Activated naive CD4-positive, alpha-beta T cell treated with anti-CD3 and anti-CD28 coated beads, Interleukin-2, amount 50 U/mL, for 24 hours (primary cell): ENCODE measurements around the gene TMEM145.
"Not testable (repeated sequence)": the region's sequence is repeated elsewhere in the genome, so short reads cannot be mapped to it uniquely, and the experiment has no call there.

Source experiments
- H3K27ac Mint-ChIP-seq: one replicate; pipeline ENCODE4 v1.8.0; 2021; ENCODE audit warnings: mild to moderate bottlenecking, mixed read lengths
- H3K27me3 Mint-ChIP-seq: one replicate; pipeline ENCODE4 v1.8.0; 2021; ENCODE audit warnings: mixed read lengths
- H3K36me3 Mint-ChIP-seq: one replicate; pipeline ENCODE4 v1.8.0; 2021; ENCODE audit warnings: mixed read lengths
- H3K4me1 Mint-ChIP-seq: one replicate; pipeline ENCODE4 v1.8.0; 2021; ENCODE audit warnings: mixed read lengths
- H3K4me3 Mint-ChIP-seq: one replicate; pipeline ENCODE4 v1.8.0; 2021; ENCODE audit warnings: mild to moderate bottlenecking, mixed read lengths
- H3K9me3 Mint-ChIP-seq: one replicate; pipeline ENCODE4 v1.8.0; 2021; ENCODE audit warnings: mixed read lengths

TMEM145 gene

DNA sequence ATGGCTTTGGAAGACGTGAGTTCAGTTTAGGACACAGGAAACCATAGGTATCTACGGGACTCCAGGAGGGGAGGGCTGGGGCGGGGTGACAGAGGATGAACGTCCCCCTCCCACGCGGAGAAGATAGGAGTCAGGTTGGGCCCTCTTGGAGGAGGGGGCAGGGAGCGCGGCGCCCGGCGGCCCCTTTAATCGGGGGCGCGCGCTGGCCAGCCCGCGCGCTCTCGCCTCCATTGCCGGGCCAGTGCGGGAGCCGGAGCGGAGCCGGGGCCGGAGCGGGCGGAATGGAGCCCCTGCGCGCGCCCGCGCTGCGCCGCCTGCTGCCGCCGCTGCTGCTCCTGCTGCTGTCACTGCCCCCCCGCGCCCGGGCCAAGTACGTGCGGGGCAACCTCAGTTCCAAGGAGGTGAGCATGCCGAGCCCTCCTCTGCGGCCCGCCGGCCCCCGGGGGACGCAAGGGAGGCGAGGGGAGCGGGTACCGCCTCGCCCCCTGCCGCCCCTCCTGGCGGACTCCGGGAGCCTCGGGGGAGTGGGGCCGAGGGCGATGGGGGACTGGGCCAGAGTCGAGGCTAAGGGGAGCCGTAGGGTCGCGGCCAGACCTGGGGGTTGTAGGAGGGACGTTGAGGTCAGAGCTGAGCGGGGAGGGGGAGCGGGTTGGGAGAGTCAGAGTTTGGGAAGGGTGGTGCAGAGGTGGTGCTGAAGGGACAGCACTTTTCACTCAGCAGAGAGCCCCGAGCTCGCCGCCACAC, at the start of gene TMEM145:
TSS of gene TMEM145 (plus strand) at position 214 of the 744 bp plus-strand sequence. CDS start at position 282, 68 bp downstream.
- no peaks in the 10 kb centered on the region for H3K9me3 Mint-ChIP-seq
- peak within 1 kb of the TSS; percentile 73 for H3K4me3 Mint-ChIP-seq
- no peaks in the 10 kb centered on the region for H3K36me3 Mint-ChIP-seq
- H3K27me3 Mint-ChIP-seq = peaks cover 20% of the 10 kb centered on the region
- peak within 1 kb of the TSS; percentile 46 for H3K27ac Mint-ChIP-seq
- H3K4me1 Mint-ChIP-seq = peaks cover 11% of the 10 kb centered on the region

DNA sequence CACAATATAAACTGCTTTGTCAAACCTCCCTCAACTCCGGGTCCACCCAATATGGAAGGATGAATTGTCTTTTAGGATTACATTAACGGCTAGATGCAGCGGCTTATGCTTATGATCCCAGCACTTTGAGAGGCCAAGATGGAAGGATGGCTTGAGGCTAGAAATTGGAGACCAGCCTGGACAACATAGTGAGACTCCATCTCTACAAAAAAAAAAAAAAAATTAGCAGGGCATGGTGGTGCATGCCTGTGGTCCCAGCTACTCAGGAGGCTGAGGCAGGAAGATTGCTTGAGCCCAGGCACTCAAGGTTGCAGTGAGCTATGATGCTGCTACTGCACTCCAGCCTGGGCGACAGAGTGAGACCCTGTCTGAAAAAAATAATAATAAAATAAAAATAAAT, 47.0 kb upstream of the TMEM145 start:
- not testable (repeated sequence) for H3K9me3 Mint-ChIP-seq, H3K4me3 Mint-ChIP-seq, H3K36me3 Mint-ChIP-seq, H3K27ac Mint-ChIP-seq, H3K27me3 Mint-ChIP-seq
- peaks cover 23% of the 10 kb centered on the region for H3K4me1 Mint-ChIP-seq

DNA sequence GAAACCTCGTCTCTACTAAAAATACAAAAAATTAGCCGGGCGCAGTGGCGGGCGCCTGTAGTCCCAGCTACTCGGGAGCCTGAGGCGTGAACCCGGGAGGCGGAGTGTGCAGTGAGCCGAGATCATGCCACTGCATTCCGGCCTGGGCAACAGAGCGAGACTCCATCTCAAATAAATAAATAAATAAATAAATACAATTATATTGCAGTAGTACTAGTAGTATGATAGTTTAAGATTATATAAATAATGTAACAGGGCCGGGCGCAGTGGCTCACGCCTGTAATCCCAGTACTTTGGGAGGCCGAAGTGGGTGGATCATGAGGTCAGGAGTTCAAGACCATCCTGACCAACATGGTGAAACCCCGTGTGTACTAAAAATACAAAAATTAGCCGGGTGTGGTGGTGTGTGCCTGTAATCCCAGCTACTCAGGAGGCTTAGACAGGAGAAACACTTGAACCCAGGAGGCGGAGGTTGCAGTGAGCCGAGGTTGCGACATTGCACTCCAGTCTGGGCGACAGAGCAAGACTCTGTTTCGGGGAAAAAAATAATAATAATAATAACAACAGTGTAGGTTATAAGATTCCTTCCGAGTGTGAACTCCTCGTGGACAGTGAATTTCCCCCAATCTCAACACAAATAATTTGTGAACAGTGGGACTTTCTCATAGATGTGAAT, 46.0 kb upstream of the TMEM145 start:
- H3K4me3 Mint-ChIP-seq, H3K9me3 Mint-ChIP-seq: not testable (repeated sequence)
- peaks cover 29% of the 10 kb centered on the region for H3K4me1 Mint-ChIP-seq

DNA sequence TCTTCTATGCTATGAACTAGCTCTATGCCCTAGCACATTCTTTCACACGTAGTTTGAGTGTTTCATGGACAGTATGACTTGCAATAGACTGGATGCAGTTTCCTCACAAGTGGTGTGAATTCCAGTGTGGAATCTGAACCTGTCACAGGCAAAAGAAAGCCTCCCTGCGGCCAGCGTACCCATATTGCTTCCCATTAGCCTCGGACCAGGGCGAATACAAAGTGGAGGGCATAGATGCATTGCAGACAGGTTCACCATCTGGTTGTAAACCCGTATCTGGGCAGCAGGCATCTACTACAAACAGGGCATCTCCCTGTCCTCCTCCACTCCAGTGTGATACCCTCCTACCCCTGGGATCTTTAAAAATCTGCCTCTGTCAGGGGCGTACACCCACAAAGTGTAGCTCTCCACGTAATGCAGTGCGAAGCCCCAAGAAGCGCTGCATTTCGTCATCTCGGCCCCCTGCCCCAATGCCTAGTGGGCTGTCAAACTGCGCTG, 45.4 kb upstream of the TMEM145 start:
- H3K27ac Mint-ChIP-seq = no peak overlapping the region
- H3K9me3 Mint-ChIP-seq = no peaks in the 10 kb centered on the region
- H3K27me3 Mint-ChIP-seq = no peaks in the 10 kb centered on the region
- H3K4me1 Mint-ChIP-seq = peaks cover 29% of the 10 kb centered on the region
- H3K4me3 Mint-ChIP-seq = no peak overlapping the region
- no peaks in the 10 kb centered on the region for H3K36me3 Mint-ChIP-seq

More for the DNA sequence above, 46.0 kb upstream of the TMEM145 start:
- H3K27ac Mint-ChIP-seq, H3K36me3 Mint-ChIP-seq, H3K27me3 Mint-ChIP-seq: not testable (repeated sequence)

DNA sequence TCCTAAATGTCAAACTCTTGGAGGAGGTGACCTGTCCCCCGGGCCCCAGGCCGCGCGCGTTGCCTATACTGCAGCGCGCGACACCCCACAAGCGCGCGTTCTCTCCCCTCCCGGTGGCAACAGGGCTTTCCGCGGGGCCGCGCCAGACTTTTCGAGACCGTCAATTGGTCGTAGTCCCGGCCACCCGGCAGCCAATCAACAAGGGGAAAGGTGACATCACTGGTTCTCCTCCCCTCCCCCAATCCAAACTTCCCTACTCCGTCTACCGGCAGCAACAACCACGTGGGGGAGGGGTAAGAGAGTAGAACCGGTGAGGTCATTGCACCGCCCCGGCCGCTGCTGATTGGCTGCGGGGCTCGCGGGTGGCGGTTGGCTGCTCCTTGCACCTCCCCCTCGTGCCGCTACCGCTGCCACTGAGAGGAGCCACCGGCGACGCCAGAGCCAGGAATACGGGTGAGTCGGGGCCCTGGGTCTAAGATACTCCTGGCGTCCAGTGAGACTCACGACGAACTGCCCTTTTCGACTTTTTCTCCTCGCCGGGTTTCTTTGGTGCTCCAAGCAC, 44.9 kb upstream of the TMEM145 start:
- Mint-ChIP-seq H3K27ac (no peak overlapping the region), H3K27me3 (no peaks in the 10 kb centered on the region), H3K36me3 (no peaks in the 10 kb centered on the region), H3K4me1 (peaks cover 32% of the 10 kb centered on the region), H3K4me3 (no peak overlapping the region), H3K9me3 (no peaks in the 10 kb centered on the region)

DNA sequence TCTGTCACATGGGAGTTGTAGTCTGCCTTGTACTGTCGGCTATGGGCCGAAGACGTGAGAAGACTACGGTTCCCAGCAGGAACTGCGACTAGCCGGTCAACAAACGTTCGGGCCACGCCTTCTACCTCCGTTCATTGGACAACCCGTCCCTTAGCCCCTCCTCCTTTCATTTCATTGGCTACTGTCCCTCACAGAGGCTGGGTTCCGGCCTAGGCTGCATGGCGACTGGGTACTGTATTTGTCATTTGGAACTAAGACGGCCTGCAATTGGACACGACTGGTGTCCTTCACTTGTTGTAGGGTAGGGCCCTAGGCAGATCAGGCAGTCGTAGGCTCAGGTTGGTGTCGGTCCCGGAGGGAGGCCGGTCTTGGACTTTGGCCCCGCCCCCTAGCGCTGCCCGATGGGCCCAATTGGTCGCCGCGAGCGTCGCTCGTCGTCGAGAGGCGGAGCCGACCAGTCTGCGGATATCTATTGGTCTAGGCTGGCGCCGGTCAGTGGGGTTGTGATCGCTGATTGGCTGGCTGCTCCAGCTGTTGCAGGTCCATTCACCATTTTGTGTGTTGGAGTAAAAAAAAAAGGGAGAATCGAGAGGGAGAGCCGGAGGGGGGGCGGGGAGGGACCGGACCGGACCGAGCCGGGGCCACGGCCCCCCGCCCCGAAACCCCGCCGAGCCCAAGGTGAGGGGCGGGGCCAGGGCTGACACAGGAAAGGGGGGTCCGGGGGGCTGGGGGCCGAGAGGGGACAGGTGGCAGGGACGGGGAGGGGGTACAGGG, 44.2 kb upstream of the TMEM145 start, which contains the start of gene CIC:
TSS of gene CIC (plus strand) at position 549 of the 774 bp plus-strand sequence. CDS start 2,532 bp downstream, outside the sequence.
- Mint-ChIP-seq H3K27me3 (no peaks in the 10 kb centered on the region), H3K4me3 (no peak within 1 kb of the TSS), H3K9me3 (no peaks in the 10 kb centered on the region), H3K4me1 (peaks cover 36% of the 10 kb centered on the region), H3K27ac (peak within 1 kb of the TSS; percentile 99), H3K36me3 (no peaks in the 10 kb centered on the region)

DNA sequence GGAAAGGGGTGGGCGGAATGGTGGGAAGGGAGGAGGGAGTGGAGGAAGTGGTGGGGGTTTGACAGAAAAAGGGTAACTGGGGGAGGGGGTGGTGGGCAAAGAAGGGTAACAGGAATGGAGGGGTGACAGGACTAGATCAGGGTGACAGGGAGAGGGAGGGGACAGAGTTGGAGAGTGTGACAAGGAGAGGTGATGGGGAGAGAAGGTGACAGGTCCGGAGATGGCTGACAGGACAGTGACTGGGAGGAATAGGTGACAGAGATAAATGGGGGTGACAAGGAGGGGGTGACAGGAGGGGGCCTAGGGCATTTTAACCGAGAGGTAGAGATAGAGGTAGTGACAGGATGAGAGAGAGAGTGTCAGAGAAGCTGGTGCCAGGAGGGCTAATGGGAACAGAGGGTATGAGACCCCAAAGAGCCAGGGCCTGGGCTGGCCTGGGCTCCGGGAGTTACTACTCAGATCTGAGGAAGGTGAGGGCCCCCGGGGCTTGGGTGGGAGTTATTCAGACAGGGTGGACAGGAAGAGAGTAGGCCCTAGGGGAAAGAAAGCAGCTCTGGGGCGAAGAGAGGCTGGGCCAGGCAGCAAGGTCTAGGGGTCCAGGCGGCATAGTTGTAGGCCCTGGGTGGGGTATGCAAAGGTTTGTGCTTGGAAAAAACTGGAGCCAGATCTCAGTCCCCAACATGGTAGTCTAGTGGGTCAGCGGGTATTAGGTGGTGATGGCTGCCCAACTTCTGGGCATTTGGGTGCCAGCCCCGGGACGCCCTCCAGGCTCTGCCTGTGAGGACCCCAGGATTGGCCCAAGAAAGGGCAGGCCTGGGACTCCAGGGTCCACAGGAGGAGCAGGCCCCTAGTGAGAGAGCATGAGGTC, 43.4 kb upstream of the TMEM145 start:
- Mint-ChIP-seq H3K4me3 (no peak overlapping the region), H3K36me3 (peaks cover 1% of the 10 kb centered on the region), H3K27me3 (no peaks in the 10 kb centered on the region), H3K27ac (peak overlapping the region; percentile 99), H3K4me1 (peaks cover 40% of the 10 kb centered on the region), H3K9me3 (no peaks in the 10 kb centered on the region)

DNA sequence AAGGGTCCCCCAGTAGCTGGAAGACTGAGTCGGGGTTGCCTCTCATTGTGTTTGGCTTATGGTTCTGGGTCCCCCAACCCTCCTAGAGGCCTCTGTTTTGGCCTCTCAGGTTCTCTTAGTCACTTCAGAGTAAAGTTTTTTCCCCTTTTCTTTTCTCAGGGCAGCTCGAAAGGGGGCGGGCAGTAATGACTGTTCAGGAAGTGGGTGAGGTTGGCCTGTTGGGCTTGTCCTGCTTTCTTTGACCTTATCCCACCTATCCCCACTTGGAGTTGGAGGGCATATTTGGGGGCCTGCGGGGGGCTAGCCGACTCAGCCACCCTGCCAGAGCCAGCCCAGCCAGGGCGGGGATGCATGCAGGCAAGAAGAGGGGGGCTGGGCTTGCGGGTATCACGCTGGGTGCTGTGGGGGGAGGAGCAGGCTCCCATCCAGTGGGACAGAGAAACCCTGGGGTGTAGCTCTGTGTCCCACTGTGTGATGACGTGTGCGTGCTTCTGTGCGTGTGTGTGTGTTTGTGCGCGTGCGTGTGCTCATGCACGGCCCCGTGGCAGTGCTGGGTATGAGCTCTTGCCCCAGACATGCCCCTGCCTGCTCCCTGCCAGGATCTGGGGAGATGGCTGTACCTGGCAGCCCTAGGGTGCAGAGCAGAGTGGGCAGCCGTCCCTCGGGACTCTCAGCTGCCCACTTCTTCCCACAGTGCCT, 42.6 kb upstream of the TMEM145 start:
- Mint-ChIP-seq H3K4me3 (no peak overlapping the region), H3K27me3 (no peaks in the 10 kb centered on the region), H3K36me3 (peaks cover 3% of the 10 kb centered on the region), H3K4me1 (peaks cover 46% of the 10 kb centered on the region), H3K27ac (peak overlapping the region; percentile 99), H3K9me3 (no peaks in the 10 kb centered on the region)

DNA sequence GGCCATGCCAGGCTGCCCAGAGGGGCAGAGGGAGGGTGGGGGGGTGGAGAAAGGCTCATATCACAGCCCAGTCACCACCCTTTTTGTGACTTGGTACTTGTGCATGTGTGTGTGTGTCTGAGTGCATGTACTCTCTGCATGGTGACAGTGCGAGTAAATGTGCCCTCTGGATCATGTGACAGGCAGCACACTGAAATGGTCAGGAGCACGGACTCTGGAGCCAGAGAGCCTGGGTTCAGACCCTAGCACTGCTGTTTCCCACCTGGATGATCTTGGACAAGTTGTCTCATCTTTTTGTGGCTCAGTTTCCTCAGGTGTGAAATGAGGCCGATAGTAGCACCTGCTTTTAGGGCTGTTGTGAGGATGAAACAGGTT, 42.1 kb upstream of the TMEM145 start:
- Mint-ChIP-seq H3K27me3 (no peaks in the 10 kb centered on the region), H3K4me3 (peak overlapping the region; percentile 53), H3K27ac (peak overlapping the region; percentile 87), H3K4me1 (peaks cover 49% of the 10 kb centered on the region), H3K36me3 (peaks cover 3% of the 10 kb centered on the region), H3K9me3 (no peaks in the 10 kb centered on the region)

DNA sequence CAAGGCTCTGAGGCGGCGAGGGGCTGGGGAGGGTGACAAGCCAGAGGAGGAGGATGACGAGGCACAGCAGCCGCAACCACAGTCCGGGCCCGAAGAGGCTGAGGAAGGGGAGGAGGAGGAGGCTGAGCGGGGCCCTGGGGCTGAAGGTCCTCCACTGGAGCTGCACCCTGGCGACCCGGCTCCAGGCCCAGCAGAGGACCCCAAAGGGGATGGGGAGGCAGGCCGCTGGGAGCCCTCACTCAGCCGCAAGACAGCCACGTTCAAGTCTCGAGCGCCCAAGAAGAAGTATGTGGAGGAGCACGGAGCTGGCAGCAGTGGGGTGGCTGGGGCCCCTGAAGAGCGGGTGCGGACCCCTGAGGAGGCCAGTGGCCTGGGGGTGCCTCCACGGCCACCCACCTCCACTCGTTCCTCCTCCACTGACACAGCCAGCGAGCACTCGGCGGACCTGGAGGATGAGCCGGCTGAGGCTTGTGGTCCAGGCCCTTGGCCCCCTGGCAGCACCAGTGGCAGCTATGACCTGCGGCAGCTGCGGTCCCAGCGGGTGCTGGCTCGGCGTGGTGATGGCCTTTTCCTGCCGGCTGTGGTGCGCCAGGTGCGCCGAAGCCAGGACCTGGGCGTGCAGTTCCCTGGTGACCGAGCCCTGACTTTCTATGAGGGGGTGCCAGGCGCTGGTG, 41.1 kb upstream of the TMEM145 start:
- Mint-ChIP-seq H3K4me1 (peaks cover 57% of the 10 kb centered on the region), H3K36me3 (peaks cover 3% of the 10 kb centered on the region), H3K4me3 (no peak overlapping the region), H3K9me3 (no peaks in the 10 kb centered on the region), H3K27ac (no peak overlapping the region), H3K27me3 (no peaks in the 10 kb centered on the region)

DNA sequence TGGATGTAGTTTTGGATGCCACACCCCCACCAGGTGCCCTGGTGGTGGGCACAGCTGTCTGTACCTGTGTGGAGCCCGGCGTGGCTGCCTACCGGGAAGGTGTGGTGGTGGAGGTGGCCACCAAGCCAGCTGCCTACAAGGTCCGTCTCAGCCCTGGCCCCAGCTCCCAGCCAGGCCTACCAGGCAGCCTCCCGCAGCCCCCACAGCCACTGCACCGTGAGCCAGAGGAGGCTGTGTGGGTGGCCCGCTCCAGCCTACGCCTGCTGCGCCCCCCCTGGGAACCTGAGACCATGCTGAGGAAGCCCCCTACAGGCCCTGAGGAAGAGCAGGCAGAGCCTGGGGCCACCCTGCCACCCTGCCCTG, 40.6 kb upstream of the TMEM145 start:
- Mint-ChIP-seq H3K27me3 (no peaks in the 10 kb centered on the region), H3K36me3 (peaks cover 3% of the 10 kb centered on the region), H3K27ac (no peak overlapping the region), H3K9me3 (no peaks in the 10 kb centered on the region), H3K4me1 (peaks cover 59% of the 10 kb centered on the region), H3K4me3 (no peak overlapping the region)

DNA sequence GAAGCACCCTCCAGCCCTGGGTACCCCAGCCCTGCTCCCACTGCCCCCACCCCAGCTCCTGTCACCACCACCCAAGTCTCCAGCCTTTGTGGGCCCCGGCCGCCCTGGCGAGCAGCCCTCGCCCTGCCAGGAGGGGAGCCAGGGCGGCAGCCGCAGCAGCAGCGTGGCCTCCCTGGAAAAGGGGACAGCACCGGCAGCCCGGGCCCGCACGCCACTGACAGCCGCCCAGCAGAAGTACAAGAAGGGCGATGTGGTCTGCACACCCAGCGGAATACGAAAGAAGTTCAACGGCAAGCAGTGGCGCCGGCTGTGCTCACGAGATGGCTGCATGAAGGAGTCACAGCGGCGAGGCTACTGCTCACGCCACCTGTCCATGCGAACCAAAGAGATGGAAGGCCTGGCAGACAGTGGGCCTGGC, 40.1 kb upstream of the TMEM145 start:
- Mint-ChIP-seq H3K27ac (no peak overlapping the region), H3K27me3 (no peaks in the 10 kb centered on the region), H3K36me3 (peaks cover 3% of the 10 kb centered on the region), H3K4me3 (no peak overlapping the region), H3K4me1 (peaks cover 54% of the 10 kb centered on the region), H3K9me3 (no peaks in the 10 kb centered on the region)

DNA sequence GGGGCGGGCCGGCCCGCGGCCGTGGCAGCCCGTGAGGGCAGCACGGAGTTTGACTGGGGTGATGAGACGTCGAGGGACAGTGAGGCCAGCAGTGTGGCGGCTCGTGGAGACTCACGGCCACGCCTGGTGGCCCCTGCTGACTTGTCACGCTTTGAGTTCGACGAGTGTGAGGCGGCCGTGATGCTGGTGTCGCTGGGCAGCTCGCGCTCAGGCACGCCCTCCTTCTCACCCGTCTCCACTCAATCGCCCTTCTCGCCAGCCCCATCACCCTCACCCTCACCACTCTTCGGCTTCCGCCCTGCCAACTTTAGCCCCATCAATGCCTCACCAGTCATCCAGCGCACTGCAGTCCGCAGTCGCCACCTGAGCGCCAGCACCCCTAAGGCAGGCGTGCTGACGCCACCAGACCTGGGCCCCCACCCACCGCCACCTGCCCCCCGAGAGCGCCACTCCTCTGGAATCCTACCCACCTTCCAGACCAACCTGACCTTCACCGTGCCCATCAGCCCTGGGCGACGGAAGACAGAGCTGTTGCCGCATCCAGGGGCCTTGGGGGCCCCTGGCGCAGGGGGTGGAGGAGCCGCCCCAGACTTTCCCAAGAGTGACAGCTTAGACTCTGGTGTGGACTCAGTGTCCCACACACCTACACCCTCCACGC, 39.6 kb upstream of the TMEM145 start:
- Mint-ChIP-seq H3K36me3 (peaks cover 3% of the 10 kb centered on the region), H3K9me3 (no peaks in the 10 kb centered on the region), H3K4me1 (peaks cover 57% of the 10 kb centered on the region), H3K27ac (no peak overlapping the region), H3K4me3 (peak overlapping the region; percentile 3), H3K27me3 (no peaks in the 10 kb centered on the region)
